SIG-M5 (cell line): ENCODE measurements around the gene CAMK1D.

ENCODE experiments used
- DNase-seq: peaks from one replicate; lab custom pipeline; 2025; lab: John Stamatoyannopoulos, UW

CAMK1D gene

DNA sequence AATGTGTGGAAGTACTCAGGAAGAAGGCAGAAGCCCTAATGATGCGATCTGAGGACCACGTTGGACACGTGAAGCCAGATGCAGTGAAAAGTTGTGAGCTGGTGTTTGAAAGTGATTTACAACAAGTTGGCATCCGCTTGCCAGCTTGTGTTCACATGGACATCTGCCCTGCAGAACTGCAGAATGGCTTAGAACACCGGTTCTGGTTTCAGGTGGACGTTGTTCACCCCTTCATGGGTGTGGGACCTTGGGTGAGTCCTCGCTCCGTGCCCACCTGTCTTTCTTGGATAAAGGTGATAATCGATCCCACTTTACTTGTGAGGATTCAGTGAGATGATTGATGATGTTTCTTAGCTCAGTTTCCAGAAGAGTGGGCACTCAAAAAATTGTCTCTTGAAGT is 53.8 kb downstream of the CAMK1D start:
- no peak for DNase-seq

DNA sequence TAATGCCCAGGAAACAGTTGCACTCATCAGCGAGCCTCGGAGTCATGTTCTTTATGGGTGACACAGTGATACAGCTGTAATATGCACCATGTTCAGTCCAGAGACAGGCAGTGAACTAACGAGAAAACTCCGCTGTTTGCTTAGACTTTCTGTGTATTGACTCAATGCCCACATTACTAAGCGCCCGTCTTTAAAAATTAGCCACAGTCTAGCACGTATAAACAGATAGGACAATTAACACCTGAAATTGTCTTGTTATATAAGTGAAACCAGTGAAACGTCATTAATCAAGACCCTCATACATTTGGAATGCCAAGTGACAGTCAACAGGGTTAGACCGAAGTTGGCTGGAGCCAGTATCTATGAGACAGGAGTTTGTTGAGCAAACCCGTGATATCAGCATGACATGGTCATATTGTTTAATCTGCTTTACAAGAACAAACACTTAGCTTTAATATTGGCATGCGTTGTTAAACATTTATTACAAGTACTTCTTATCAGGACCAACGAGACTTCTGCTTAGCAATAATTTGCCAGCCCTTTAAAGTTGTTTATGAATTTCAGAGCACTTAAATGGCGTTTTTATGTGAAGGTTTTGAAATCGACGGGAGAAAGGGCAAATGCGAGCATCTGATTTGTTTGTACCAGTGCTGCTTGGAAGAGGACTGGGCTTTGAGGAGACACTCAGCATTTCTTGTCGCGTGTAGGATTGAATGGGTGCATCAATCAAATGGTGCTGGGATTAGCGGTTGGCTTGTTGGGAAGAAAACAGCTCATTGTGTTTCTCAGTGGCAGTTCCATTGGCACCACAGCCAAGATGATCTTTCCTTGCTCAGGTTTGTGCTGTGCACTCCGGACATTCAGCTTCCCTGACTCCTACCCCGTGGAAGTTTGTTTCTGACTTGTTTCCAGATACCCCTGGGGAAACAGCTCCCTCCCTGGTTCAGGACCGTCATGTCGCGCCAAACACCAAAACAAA is 56.3 kb downstream of the CAMK1D start:
- no peak for DNase-seq

DNA sequence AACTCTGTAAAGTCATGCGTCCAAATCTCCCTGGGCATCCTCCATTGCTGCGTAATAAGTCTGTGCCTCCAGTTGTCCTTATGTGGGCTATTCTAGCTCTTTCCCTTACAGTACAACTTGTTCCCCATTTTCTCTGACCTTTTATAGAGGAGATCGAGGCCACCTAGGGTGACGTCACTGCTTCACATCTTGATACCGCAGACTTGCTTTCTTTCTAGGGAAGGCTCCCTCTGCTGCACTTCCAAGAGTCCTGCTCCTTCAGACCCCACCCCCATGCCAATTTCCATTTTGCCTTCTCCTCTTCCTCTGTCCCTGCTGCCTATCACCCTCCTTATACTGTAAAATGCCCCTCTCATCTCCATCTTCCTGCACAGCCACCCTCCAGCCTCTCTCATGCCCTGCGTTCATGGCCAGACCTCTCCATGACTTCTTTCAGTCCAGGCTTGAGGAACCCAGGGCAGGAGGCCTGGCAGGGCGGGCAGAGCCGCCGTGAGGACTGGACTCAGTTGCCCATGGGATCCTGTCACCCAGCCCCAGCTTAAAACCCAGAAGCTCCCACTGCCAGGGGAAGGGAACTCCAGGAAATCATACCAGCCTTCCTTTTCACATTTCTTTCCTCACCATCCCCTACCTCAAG is 57.5 kb downstream of the CAMK1D start:
- no peak for DNase-seq

DNA sequence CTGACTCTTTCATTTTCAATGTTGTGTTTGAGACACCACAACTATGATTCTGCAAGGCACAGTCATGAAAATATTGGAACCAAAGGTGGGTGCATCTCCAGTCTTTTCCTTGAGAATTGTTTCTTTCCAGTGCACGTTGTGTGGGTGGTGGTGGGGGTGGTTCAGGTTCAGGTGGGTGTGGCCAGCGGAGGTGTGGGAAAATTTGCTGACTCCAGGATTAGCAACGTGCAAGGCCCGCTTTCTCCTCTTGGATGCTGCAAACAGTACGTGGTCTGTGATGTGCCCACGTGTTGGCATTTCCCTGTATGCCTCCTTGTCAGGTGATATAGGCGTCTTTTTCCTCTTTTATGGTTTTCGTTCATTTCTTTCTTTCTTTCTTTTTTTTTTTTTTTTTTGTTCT is 59.1 kb downstream of the CAMK1D start:
- DNase-seq: no peak

DNA sequence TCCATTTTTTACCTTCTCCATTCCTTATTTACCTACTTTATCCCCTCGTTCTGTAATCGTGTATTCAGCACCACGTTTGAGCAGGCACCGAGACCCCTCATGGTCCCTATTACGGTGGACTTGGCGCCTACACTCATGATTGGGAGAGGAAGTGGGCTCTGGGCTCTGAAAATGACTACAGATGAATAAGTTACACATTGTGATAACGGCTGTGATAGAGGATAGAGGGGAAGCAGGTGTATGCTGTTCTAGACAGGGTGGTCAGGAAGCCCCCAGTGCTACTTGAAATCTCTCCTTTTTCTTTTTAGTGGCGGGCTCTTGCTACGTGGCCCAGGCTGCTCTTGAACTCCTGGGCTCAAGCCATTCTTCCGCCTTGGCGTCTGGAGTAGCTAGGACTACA is 59.8 kb downstream of the CAMK1D start:
- DNase-seq: no peak

DNA sequence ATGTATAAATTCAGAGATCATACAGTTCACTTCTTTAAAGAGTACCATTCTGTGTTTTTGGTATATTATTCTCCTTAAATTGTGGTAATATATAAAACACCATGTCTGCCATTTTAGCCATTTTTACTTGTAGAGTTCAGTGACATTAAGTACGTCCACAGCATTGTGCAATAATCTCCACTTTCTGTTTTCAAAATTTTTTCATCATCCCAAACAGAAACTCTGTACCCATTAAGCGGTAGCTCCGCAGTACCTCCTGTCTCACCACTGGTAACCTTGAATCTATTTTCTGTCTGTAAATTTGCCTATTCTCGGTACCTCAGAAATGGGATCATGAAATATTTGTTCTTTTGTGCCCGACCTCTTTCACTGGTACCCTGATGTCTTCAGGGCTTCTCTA is 60.3 kb downstream of the CAMK1D start:
- no peak for DNase-seq

DNA sequence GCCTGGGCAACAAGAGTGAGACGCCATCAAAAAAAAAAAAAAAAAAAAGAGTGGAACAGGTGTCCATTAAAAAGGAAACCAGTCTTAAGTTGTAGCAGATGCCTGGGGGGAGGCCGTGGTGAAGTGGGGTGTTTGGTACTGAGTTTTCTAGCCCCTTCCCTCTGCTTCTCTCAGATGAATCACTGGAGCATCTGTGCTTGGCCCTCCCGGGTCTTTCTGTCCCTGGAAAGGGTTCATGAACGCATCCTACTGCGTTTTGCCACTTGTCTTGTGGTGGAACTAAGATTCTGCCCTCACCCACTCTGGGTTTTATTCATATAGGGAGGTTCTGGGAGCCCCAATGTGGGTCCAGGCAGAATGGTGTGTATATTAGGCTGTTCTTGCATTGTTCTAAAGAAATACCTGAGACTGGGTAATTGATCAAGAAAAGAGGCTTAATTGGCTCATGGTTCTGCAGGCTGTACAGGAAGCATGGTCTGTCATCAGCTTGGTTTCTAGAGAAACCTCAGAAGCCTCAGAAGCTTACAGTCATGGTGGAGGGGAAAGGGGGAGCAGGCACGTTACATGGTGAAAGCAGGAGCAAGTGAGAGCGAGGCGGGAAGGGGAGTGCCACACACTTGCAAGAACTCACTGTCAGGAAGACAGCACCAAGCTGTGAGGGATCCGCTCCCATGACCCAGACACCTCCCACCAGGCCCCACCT is 63.5 kb downstream of the CAMK1D start:
- no peak for DNase-seq

DNA sequence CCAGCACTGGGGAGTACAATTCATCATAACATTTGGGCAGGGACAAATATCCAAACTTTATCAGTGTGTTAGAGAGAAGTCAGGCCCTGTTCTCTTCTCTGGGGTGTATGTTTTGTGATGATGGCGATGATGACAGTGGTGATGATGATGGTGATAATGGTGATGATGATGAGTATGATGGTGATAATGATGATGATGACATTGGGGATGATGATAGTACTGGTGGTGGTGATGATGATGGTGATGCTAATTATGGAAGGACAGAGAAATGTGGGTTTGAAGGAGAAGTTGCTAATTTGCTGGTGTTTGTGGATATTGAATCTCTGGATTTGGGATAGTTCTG is 64.0 kb downstream of the CAMK1D start:
- DNase-seq: no peak

DNA sequence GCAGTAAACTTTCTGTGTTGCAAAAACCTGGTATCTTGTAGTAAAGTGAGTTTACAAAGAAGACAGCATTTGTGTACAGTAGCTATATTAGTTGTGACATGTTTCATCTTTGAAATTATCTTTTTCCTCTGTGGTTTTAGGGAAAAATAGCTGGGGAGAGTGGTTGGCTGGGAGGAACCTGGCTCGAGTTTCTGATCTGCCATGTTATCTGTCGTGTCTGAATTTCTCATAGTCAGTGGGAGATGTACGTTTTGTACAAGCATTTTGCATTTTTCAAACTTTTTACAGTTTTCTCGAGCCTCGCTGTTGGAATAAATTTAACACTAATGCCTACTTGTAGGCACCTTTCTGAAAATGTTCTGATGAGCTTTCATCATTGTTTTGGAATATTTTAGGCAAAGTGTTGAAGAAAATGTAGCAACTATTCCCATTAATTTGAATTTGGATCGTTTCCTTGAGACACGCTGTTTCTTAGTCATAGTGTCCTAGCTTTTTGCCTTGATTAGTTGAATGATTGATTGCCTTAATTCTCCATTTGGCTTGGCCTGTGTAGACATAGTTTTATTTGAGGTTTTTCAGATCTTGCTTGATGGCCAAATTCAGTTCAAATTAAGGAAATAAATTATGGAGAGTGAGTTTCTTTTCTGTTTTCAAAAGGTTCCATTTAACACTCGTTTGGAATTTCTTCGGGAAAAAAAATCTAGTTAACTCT is 65.1 kb downstream of the CAMK1D start:
- DNase-seq: no peak

DNA sequence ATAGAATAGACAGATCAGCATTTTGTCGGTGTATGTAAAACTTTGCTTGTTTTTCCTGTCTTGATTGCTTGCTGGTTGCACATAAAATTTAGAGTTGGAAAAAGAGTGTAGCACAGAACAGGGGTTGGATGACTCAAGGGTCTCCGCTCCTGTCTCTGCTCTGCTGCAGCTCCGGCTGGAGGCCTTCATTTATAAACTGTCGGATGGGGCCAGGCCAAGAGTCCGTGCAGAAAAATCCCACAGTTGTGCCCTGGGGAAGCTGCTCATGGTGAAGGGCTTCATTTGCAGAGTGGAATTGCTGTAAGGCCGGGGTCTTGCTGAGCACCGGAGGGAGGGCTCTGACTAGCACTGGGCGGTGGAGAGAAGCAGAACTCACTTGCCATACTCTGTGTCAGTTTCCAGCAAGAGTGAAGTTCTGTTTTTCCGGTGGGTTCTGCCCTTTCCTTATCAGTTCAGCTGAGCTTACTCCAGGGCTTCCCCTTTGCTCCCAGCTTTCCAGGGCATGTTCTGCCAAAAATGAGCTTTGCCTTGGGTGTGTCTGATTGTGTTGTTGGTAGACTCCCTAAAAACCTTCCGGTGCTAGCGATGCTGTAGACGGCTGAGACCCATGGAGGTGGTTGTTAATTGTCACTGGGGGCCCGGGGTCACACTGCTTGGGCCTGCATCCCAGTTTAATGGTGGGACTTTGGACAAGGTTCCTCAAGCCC is 67.2 kb downstream of the CAMK1D start:
- no peak for DNase-seq

DNA sequence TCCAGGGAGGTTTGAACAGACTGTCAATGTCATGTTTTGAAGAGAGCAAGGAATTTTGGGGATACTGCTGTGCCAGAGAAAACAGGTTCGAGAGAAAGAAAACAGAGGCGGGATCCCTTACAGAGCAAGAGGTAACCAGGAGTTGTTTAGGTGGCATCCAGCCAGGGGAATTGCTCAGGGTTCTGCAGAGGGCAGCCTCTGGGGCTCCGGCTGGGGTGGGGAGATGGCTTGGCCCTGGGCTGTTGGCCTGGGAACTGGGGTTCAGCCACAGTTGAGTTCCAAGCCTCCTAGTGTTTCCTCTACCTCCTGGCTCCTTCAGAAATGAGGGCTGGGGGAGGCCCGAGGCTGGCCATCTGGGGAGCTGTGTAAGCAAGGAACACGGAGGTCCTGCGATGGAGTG is 68.0 kb downstream of the CAMK1D start:
- DNase-seq: no peak

DNA sequence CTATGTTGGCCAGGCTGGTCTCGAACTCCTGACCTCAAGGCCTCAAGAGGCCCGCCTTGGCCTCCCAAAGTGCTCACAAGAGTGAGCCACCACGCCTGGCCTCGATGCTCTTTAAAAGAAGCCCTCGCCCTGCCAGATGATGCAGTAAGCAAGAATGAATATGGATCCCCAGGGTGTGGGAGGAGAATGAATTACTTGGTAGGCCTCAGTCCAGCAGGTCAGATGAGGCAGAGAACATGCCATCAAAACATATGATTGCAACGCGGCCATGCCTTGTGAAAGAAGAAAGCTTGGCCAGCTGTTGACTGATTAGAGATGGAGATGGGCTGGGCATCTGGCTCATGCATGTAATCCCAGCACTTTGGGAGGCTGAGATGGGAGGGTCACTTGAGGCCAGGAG is 68.7 kb downstream of the CAMK1D start:
- DNase-seq: no peak

DNA sequence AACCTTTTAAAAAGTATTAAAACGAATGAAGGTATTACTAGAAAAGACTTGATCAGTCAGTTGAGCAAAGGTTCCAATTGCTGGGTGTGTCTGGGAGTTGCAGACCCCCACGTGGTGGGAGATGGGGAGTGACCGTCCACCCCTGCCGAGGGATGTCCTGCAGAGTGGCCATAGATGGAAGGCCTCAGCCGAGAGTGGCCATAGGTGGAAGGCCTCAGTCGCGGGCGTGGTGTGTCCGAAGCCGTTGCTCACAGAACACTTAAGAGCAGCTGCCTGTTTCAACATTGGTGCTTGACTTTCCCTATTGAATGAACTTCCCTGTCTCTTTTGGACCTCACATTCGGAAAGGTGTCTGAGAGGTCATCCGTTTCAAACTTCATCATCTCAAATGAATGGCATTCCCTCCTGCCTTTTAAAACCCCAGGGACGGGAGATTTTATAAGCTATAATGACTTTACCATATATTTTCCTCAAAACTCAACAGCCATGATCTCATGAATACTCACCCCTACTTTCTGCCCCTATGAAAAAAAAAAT is 69.4 kb downstream of the CAMK1D start:
- no peak for DNase-seq

DNA sequence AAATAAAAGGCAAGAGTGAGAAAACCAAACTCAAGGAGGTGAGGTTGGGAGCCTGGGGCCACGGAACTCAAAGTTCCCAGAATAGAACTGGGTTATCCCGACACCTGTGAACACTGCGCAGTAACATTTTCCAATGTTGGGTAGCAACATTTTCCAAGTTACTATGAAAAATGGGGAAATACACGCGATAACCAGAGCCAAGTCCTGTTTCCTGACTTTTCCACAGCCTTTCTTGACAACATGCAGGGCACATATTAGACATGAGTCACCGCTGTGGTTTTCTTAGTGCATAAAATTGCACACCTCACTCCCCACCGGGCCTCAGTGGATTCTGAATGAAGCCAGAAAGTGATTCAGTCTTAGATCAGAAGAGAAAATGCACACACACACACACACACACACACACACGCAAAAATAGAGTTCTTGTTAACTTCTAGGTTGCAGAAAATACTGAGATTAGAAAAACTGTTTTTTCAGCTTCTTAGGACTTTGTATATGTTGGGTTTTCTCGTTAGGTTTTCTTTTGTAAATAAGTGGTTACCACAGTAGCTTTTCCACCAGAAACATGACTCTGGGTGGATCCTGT is 70.0 kb downstream of the CAMK1D start:
- no peak for DNase-seq

DNA sequence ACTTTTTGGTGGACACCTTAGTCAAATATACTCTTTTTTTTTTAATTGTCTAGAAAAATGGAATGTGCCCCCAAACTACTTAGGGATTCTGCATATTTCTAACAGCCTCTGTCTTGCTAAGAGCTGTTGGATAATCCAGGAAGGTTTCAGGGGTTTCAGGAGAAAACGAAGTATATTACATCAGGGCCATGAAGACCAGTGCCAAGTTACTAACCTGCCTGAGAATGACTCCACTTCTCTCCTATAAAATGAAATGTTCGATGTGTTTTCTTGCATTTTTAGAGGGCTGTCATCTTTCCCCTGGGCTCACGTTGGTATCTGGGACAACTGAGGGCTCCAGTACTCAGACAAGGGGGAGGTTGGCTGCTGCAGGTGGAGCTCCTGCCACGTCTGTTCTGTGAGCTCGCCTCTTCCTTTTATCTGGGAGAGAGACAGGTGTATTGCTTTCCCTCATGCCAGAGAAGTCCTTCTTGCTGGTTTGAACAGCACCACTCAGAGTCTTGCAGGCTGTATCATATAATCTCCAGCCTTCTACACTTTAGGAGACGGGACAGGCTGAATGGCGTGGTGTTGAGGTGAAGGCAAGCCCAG is 71.3 kb downstream of the CAMK1D start:
- no peak for DNase-seq

DNA sequence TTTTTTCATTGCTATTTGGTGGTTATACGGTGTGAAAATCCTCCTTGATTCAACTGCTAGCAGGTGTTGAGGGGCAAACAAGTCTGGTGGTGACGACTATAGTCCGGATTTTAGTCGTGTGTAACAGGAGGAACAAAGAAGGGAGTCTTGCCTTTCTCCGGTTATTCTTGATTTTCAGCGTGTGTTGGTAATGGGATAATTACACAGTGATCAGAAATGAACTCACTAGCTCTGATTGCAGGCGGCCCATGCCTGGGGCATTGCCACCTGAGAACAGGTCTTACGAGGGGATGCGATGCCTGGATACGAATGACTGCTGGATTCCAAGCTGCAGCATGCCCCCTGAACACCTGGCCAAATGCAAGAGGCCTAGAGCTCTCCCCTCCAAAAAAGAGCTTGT is 72.8 kb downstream of the CAMK1D start:
- no peak for DNase-seq

DNA sequence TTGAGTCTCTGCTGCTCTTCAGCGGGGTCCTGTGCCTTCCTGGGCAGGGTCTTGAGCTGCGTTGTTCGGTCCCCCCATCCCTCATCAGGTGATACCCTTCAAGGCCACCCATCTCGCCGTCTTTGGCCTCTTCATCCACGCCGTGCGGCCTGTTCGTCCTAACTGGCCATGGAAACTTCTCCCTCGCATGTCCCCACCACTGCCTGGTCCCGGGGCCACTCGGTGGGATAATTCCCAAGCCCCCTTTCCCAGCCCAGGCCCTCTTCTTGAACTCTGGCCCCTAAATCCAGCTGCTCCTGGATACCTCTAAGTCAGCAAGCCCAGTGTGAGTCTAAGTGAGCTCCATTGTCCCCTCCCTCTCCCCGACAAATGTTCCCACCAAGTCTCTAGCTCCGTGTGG is 74.5 kb downstream of the CAMK1D start:
- no peak for DNase-seq

DNA sequence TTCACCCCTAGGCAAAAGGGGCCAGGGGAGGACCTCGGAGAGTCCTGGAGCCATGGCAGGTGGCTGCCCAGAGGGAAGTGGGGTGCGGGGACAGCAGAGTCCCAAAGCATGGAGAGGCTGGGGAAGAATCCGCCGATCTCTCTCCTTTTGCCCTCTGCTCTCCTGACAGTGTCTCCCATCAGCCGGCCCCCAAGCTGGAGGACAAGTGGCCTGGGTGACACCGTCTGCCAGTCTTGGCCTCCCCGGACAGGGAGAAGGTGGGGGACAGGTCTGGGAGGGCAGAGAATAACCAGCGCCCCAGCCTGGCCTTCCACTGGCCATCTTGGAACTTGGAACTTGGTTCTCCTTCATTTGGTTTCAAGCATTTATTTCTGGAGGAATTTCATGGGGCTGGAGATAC is 77.9 kb downstream of the CAMK1D start:
- DNase-seq: no peak

DNA sequence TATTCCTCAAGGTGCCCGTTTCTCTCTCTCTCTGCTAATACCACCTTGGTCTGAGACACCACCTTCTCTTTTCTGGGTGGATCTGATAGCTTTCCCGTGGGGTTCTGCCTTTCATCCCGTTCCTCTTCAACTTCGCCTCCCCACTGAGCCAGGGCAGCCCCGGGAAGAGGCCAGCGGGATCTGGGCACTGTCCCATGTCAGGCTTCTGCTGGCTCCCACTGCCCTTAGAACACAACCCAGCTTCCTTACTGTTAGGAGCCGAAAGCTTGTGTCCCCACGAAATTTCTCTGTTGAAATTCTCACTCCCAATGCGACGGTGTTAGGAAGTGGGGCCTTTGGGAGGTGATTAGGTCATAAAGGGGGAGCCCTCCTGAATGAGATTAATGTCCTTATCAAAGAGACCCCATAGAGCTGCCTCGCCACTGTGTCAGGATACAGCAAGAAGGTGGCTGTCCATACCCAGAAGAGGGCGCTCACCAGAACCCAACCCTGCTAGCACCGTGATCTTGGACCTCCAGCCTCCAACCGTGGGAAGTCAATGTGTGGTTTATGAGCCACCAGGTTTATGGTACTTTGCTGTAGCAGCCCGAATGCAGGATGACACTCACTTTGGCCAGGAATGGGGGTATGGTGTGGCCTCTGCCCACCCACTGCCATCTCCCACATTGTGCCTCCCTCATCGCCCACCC is 79.2 kb downstream of the CAMK1D start:
- no peak for DNase-seq

DNA sequence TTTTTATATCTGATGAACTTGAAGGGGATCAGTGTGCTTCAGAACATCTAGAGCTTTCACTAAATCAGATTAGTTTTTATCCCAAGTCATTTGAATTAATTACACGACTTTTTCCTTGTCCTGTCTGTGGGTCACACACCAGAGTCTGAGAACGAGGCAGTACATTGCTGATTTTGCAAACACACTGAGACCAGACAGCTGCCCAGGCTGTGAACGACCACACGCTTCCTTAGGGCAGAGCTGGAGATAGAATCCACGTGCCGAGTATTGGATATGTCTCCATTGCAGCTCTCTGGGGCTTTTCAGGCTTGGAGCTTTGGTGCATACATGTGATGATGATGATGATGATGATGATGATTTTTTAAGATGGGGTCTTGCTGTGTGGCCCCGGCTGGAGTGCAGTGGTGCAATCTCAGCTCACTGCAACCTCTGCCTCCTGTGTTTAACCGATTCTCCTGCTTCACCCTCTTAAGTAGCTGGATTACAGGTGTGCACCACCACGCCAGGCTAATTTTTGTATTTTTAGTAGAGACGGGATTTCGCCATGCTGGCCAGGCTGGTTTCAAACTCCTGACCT is 81.1 kb downstream of the CAMK1D start:
- DNase-seq: no peak
